Brain microvascular endothelial cell (primary cell): ENCODE results near the gene HIRA.
A peak's percentile ranks its signal among the peaks of the same experiment; 100 is the strongest.

Experiments
- DNase-seq: peaks from one replicate; pipeline ENCODE4 v3.0.0-alpha.2; 2020
- H3K27ac ChIP-seq: fragments of 250-450 bp; sonication (Bioruptor Pico); 2 replicates; pipeline ENCODE4 v1.5.1; 2020; ENCODE audit warnings: mild to moderate bottlenecking, moderate library complexity
- H3K27me3 ChIP-seq: fragments of 250-450 bp; sonication (Bioruptor Pico); replicated peaks from 2 replicates; pipeline ENCODE4 v1.5.1; 2020; ENCODE audit warnings: mild to moderate bottlenecking
- H3K36me3 ChIP-seq: fragments of 250-450 bp; sonication (Bioruptor Pico); replicated peaks from 2 replicates; pipeline ENCODE4 v1.5.1; 2020; ENCODE audit warnings: mild to moderate bottlenecking
- H3K4me3 ChIP-seq: 2 replicates; pipeline ENCODE4 v1.5.1; 2011; ENCODE audit warnings: low read depth, mild to moderate bottlenecking, control low read depth, low read length, moderate library complexity
- in situ Hi-C: cut with HindIII; loops from 2 replicates; pipeline ENCODE4 v1.10.0; 2017; ENCODE audit warnings: low sequenced_read_pairs, low pct_ligation_motif_present
- TF ChIP-seq, protein P1 (sequence below): IDR thresholded peaks from 2 replicates; pipeline ENCODE4 v1.5.1; 2011; ENCODE audit warnings: low read depth, mild to moderate bottlenecking, moderate library complexity, low read length, control low read depth, inconsistent platforms; ENCODE audit errors: missing control alignments

Gene HIRA

DNA sequence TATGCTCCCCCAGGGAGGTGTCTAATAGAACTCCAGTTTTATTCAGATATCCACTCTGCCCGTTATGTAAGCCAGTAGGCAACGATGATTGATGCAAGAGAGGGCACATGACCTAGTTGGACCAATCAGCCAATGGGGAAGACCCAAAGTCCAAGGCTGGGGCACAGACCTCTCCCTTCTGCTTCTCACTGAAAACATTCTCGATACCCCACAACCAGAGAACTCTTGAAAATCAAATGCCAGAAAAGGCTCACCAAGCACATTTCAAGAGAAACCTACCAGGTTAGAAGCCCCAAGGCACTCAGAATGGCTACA is 7.4 kb downstream of the HIRA start:
- TF ChIP-seq, protein P1, sequence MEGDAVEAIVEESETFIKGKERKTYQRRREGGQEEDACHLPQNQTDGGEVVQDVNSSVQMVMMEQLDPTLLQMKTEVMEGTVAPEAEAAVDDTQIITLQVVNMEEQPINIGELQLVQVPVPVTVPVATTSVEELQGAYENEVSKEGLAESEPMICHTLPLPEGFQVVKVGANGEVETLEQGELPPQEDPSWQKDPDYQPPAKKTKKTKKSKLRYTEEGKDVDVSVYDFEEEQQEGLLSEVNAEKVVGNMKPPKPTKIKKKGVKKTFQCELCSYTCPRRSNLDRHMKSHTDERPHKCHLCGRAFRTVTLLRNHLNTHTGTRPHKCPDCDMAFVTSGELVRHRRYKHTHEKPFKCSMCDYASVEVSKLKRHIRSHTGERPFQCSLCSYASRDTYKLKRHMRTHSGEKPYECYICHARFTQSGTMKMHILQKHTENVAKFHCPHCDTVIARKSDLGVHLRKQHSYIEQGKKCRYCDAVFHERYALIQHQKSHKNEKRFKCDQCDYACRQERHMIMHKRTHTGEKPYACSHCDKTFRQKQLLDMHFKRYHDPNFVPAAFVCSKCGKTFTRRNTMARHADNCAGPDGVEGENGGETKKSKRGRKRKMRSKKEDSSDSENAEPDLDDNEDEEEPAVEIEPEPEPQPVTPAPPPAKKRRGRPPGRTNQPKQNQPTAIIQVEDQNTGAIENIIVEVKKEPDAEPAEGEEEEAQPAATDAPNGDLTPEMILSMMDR, result no peak
- H3K36me3 ChIP-seq, result peaks cover 9% of the 10 kb centered on the region
- H3K4me3 ChIP-seq, result no peak overlapping the region
- DNase-seq, result no peak
- no peak overlapping the region for H3K27ac ChIP-seq
- in situ Hi-C loops, result no loop called here
- no peaks in the 10 kb centered on the region for H3K27me3 ChIP-seq

DNA sequence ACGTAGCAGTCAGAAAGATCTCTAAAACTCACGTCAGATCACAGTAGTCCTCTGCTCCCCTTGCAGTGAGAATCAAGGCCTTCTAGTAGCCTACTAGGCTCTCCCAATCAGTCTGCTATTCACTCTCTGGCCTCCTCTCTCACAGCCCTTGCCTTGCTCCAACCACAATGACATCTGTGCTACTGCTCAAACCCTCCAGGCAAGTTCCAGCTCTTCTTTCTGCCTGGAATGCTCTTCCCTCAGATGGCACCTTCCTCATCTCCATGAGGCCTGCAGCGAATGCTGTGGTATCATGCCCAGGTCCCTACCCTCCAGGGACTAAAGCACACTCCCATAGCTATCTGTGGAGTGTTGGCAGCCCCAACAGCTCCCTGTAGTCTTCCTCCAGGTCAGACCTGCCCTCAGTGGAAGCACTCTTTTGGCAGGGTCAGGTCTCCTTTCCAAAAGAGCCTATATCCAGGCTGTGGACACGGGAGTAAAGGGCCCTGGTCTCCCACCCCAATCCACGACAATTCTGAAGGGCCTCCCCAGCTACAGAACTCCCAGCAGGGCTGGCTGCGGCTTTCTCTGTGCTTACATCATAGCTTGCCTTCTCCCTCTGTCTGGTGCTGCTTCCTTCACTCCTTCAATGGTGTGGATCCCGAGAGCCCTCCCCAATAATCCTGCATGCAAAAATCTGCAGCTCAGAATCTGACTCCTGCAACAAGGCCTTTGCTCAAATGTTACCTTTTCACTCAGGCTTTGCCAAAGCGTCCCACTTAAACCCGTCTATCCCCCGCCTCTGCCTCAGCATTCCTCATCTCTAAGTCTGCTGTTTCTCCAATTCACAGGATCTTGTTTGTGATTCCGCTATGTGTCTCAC is 8.9 kb downstream of the HIRA start:
- Histone ChIP-seq H3K27me3 (no peaks in the 10 kb centered on the region), H3K4me3 (no peak overlapping the region), H3K27ac (peak overlapping the region; percentile 9), H3K36me3 (peaks cover 9% of the 10 kb centered on the region)
- in situ Hi-C loops, result no loop called here
- TF ChIP-seq, protein P1, result no peak
- DNase-seq, result no peak

DNA sequence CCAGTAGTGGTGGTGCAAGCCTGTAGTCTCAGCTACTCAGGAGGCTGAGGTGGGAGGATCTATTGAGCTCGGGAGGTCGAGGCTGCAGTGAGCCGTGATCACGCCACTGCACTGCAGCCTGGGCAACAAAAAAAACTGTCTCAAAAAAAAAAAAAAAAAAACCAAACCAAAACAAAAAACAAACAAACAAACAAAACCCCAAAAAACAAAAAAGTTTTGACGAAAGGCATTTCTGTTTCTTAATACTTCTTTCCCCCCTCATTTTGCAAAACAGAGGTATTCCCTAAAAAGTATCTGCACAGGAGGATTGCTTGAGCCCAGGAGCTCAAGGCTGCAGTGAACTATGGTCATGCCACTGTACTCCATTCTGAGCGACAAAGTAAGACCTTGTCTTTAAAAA is 11.2 kb downstream of the HIRA start:
- in situ Hi-C loops, result no loop called here
- TF ChIP-seq, protein P1, result no peak
- Histone ChIP-seq H3K27me3 (no peaks in the 10 kb centered on the region), H3K36me3 (peaks cover 8% of the 10 kb centered on the region), H3K4me3 (no peak overlapping the region), H3K27ac (no peak overlapping the region)
- no peak for DNase-seq

DNA sequence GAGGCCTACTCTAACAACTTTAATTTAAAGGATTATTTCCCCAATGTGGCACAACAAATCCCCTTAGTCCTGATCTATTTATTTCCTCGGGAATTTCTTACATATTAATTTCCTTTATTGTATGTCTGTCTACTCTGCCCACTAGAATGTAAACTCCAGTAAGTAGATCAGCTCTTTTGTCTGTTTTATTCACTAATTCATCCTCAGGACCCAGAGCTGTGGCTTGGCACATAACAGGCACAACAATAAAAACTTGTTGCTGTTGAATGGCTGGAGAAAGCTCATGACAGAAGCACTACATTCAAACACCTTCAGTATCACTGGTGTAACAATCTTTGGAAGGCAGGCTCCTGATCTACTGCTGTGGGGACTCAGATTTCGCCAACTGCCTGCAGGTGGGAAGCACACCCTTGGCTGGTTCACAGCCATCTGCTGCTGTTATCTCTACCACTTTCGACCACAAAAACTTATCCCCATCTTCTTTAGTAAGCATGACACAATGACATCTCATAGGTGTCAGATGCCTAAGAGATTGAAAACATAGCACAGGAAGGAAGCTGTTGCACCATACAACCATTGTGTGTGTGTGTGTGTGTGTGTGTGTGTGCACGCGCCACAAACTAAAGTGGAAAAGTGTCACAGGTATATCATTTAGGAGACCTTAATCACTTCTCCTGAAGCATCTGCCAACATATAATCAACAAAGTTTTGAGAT is 11.9 kb downstream of the HIRA start:
- Histone ChIP-seq H3K27me3 (no peaks in the 10 kb centered on the region), H3K27ac (no peak overlapping the region), H3K36me3 (peaks cover 5% of the 10 kb centered on the region), H3K4me3 (no peak overlapping the region)
- TF ChIP-seq, protein P1, result no peak
- in situ Hi-C loops, result no loop called here
- no peak for DNase-seq

DNA sequence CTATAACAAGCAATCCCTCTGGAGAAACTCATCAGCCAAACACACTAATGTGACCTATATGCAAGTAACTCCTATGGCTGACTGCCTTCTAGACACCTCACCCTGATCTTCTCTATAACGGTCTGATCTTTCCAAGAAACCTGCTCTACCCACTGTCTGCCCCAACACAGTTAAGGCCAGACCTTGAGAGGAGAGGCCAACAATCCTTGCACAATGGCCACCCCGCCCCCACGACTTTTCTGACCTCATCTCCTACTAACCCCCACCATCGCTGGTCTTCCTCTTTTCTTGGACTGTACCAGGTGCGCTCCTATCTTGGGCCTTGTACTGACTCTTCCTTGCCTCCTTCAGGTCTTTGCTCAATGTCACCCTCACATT is 12.5 kb downstream of the HIRA start:
- in situ Hi-C loops, result no loop called here
- Histone ChIP-seq H3K36me3 (peaks cover 5% of the 10 kb centered on the region), H3K4me3 (no peak overlapping the region), H3K27ac (no peak overlapping the region), H3K27me3 (no peaks in the 10 kb centered on the region)
- TF ChIP-seq, protein P1, result no peak
- no peak for DNase-seq
